Inflammatory macrophage treated with lipopolysaccharide for 4 hours (primary cell): Measurements from ENCODE around the gene ZSCAN30.
"Not testable (repeated sequence)": the region's sequence is repeated elsewhere in the genome, so short reads cannot be mapped to it uniquely, and the experiment has no call there.

ENCODE experiments used
- DNase-seq: peaks from one replicate; pipeline ENCODE4 v3.0.0-alpha.2; 2020

ZSCAN30 gene

DNA sequence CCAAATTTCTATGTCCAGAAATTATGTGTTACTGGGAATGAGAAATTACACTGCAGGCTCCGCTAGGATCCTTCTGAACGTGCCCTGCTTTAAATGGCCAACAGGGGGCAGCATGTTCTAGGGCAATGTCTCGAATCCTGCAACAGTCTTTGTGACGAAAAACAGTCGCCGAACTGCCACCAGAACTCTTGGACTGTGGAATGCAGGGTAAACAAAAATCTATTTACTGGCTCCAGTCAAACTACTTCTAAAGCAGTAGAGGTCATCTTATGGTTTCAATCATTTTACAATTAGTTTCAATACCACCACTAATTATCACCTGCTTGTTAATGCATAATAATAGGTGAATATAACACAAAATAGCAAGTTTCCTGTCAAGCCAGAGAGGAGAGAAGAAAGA is 59.0 kb downstream of the ZSCAN30 start:
- peak; percentile 80 for DNase-seq

DNA sequence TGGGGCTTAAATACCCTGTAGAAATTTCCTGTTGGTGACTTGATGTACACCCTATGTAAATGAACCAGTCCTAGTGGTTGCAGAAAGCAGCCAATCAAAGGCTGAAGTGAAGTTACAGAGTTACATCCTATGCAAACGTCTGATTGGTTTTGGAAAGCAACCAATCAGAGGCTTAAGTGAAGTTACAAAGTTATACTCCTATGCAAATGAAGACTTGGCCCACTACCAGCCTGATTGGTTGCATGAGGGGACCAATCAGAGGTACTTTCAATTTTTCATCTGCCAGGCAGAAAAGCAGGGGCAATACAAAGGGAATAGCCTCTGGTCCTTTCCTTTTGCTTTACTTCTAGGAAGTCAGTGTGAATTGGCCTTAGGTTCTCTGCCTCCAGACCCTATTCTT is 62.8 kb downstream of the ZSCAN30 start:
- no peak for DNase-seq

DNA sequence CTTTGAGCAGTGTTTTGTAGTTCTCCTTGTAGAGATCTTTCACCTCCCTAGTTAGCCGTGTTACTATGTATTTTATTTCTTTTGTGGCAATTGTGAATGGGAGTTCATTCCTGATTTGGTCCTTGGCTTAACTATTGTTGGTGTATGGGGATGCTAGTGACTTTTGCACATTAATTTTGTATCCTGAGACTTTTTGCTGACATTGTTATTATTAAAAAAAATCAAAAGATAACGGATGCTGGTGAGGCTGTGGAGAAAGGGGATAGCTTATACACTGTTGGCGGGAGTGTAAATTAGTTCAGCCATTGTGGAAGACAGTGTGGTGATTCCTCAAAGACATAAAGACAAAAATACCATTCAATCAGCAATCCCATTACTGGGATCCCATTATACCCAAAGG is 66.2 kb downstream of the ZSCAN30 start:
- no peak for DNase-seq

DNA sequence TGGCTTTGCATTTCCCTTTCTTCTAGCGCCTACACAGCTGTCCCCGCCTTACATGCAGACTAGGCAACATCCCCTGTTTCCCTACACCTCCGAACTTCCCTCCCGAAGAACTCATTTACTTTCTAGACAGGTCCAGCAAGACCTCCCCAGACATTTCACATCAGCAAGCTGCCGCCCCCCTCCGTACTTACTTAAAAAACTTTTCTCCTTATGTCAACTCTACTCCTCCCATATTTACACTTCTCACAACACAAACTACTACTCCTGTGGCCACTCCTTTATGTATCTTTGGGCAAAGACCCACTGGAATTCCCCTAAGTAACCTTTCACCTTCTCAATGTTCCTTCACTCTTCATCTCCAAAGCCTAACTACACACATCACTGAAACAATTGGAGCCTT is 69.6 kb downstream of the ZSCAN30 start:
- DNase-seq: no peak

DNA sequence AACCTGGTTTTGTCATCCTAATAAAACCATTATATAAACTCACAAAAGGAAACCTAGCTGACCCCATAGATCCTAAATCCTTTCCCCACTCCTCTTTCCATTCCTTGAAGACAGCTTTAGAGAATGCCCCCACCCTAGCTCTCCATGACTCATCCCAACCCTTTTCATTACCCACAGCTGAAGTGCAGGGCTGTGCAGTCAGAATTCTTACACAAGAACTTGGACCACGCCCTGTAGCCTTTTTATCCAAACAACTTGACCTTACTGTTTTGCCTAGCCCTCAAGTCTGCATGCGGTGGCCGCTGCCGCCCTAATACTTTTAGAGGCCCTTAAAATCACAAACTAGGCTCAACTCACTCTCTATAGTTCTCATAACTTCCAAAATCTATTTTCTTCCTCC is 70.7 kb downstream of the ZSCAN30 start:
- DNase-seq: not testable (repeated sequence)

DNA sequence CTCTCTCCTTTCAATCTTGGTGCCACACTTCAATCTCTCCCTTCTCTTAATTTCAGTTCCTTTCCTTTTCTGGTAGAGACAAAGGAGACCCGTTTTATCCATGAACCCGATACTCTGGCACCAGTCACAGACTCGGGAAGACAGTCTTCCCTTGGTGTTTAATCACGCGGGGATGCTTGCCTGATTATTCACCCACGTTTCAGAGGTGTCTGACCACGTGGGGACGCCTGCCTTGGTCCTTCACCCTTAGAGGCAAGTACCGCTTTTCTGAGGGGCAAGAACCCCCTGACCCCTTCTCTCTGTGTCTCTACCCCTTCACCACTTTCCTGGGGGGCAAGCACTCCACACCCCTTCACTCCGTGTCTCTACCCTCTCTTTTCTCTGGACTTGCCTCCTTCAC is 73.4 kb downstream of the ZSCAN30 start:
- not testable (repeated sequence) for DNase-seq

DNA sequence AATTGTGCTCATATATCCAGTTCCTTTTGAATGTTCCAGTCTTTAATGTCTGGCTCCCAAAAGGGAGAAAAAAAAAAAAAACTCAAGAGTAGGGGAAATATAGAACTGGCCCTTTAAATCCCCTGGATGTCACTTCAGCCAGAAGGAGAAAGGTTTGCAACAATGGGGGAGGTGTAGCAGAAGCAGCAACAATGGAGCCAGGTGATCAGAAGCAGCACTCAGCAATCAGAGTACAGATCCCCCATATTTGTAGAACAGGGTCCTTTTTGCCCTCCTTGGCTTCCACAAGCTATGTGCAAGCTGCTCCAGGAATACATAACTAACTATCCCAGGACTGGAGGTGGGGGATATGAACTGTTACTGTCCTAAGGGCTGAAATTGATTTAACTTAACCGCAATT is 75.0 kb downstream of the ZSCAN30 start:
- no peak for DNase-seq

DNA sequence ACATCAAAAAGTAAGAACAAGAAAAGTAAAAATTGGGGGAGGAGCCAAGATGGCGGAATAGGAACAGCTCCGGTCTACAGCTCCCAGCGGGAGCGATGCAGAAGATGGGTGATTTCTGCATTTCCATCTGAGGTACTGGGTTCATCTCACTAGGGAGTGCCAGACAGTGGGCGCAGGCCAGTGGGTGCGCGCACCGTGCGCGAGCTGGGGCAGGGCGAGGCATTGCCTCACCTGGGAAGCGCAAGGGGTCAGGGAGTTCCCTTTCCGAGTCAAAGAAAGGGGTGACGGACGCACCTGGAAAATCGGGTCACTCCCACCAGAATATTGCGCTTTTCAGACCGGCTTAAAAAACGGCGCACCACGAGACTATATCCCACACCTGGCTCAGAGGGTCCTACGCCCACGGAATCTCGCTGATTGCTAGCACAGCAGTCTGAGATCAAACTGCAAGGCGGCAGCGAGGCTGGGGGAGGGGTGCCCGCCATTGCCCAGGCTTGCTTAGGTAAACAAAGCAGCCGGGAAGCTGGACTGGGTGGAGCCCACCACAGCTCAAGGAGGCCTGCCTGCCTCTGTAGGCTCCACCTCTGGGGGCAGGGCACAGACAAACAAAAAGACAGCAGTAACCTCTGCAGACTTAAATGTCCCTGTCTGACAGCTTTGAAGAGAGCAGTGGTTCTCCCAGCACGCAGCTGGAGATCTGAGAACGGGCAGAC is 84.1 kb downstream of the ZSCAN30 start:
- not testable (repeated sequence) for DNase-seq

DNA sequence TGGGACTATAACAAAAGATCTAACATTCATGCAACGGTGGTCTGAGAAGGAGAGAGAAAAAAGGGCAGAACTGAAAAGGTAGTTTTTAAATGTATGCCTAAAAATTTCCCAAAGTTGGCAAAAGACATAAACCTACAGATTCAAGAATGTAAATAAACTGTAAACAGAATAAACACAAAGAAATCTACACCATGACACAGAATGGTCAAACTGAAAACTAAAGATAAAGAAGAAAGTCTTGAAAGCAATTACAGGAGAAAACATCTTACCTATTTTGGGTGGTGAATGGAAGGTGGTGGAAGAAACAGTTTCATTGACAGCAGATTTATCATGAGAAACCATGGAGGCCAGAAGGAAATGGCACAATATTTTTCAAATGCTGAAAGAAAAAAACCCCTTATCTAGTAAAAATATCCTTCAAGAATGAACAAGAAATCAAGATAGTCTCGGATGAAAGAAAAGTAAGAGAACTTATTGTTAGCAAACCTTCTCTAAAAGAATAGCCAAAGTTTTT is 84.8 kb downstream of the ZSCAN30 start:
- DNase-seq: no peak

DNA sequence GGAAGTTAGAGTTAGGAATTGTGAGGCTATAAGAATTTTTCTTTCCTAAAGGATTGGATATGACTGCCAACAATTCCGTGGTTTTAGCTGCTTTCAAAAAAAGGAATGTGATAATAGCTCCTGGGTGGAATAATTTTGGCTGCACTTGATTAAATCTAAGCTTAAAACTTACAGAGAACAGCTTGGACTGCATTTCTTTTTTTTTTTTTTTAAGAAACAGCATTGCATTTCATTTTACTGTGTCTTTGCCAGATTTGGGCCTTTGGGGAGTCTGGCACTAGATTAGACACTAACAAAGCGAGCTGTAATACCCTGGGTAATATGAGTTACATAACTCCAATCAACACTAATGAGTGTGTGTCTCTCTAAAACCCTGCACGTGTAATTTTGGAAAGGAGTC is 87.0 kb downstream of the ZSCAN30 start:
- DNase-seq: no peak

DNA sequence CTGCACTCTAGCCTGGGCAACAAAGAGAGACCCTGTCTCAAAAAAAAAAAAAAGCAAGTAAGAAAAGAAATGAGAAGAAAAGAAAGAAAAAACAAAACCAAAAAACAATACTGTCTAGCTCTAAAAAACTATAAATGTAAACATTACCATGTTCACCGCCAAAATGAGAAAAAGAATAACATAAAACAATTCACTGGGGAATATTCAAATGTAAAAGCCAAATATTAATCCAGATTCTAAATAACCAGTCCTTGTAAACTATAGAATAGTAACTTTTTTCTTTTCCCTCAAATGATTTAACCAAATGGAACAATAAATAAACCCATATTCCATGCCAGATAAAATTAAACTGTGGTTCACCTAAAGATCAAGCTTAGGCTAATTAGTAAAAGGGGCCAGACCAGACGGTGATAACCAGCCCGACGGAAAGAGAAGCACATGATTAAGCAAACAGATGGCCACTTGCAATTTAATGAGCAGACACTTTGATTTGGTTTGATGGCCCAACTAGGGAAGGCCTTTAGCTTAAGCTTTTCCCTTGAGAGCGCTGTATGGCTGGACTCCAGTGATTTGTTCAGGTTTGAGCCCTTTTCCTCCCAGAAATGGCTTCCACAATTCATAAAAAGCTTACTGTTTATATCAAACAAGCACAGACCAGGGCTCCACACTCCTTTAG is 88.6 kb downstream of the ZSCAN30 start:
- DNase-seq: no peak
